ENCODE data around the gene ZNF837. TPM values are rescaled to one million over a fixed set of nuclear protein-coding genes. Genes with fewer than 3 reads are reported as not detected.

ZNF837 gene
- total RNA-seq, 1 donor from 2014 or later: 1.6 TPM

GRCh38 chr19:58353717-58354477 is 26.9 kb downstream of the ZNF837 start:
- DNase-seq (no peak), ATAC-seq (no peak)
- Histone ChIP-seq H3K27ac (no peak overlapping the region), H3K9me3 (no peaks in the 10 kb centered on the region), H3K36me3 (no peaks in the 10 kb centered on the region), H3K4me3 (no peak overlapping the region), H3K27me3 (peaks cover 13% of the 10 kb centered on the region), H3K4me1 (peaks cover 5% of the 10 kb centered on the region)
- intact Hi-C loops (cut with DNase I): no loop called here
- TF ChIP-seq CTCF (IDR thresholded peaks at IDR 0.05): no peak

- Histone ChIP-seq H3K36me3 (no peaks in the 10 kb centered on the region), H3K27ac (no peak within 1 kb of the TSS), H3K4me3 (no peak within 1 kb of the TSS), H3K9me3 (no peaks in the 10 kb centered on the region), H3K4me1 (peaks cover 5% of the 10 kb centered on the region), H3K27me3 (peaks cover 18% of the 10 kb centered on the region)
- DNase-seq: no peak
- no peak for ATAC-seq
- no peak for TF ChIP-seq CTCF (IDR thresholded peaks at IDR 0.05)
- intact Hi-C loops (cut with DNase I): no loop called here
These were observed 27.8 kb downstream of the ZNF837 start, which contains the start of gene A1BG for GRCh38 chr19:58352760-58353671. A1BG (minus strand) TSS chr19:58353492; CDS start chr19:58353437, 55 bp downstream.

DNA sequence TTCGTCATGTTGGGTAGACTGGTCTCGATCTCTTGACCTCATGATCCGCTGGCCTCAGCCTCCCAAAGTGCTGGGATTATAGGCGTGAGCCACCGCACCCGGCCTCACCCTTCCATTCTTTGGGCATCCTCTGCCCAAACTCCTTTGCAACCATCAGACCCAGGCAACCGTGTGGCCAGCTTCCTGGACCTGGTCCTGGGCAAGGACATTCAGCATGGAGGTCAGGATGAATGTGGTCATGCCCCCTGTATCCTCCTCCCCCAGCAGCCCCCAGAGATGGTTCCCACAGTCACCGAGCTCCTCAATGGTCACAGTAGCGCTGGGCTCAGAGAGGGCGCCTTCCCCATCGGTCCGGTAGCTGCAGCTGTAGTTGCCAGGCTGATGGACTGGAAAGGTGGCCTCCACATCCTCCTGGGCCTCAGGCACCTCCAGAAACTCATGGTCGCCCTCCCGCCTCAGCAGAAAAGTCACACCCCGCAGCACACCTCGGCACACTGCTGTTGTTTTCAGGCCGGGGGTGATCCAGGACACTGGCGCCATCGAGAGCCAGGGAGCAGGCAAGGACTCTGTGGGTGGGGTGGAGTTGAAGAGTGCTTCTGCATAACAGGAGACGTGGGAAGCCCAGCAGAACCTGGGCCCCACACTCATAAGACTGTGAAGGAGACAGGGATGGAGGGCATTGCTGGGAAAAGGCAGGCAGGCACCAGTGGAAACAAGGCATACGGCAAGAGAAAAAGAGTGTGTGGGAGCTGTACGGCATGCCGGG is 28.7 kb downstream of the ZNF837 start:
- H3K9me3 ChIP-seq: no peaks in the 10 kb centered on the region
- H3K27ac ChIP-seq: no peak overlapping the region
- H3K27me3 ChIP-seq: peaks cover 16% of the 10 kb centered on the region
- TF ChIP-seq CTCF (IDR thresholded peaks at IDR 0.05): no peak
- peaks cover 5% of the 10 kb centered on the region for H3K4me1 ChIP-seq
- DNase-seq (no peak), ATAC-seq (no peak)
- intact Hi-C loops (cut with DNase I): no loop called here
- H3K36me3 ChIP-seq: no peaks in the 10 kb centered on the region
- no peak overlapping the region for H3K4me3 ChIP-seq

- DNase-seq (no peak), ATAC-seq (no peak)
- Histone ChIP-seq H3K4me3 (no peak overlapping the region), H3K27ac (no peak overlapping the region), H3K4me1 (peaks cover 7% of the 10 kb centered on the region), H3K9me3 (no peaks in the 10 kb centered on the region), H3K36me3 (no peaks in the 10 kb centered on the region), H3K27me3 (peaks cover 14% of the 10 kb centered on the region)
- TF ChIP-seq CTCF (IDR thresholded peaks at IDR 0.05): no peak
- intact Hi-C loops (cut with DNase I): no loop called here
These were observed 29.3 kb downstream of the ZNF837 start for GRCh38 chr19:58351558-58351878.

GRCh38 chr19:58350871-58351557 is 29.8 kb downstream of the ZNF837 start:
- Histone ChIP-seq H3K36me3 (no peaks in the 10 kb centered on the region), H3K27me3 (peaks cover 14% of the 10 kb centered on the region), H3K4me3 (no peak overlapping the region), H3K27ac (no peak overlapping the region), H3K4me1 (peaks cover 7% of the 10 kb centered on the region), H3K9me3 (no peaks in the 10 kb centered on the region)
- DNase-seq: no peak
- no peak for TF ChIP-seq CTCF (IDR thresholded peaks at IDR 0.05)
- no peak for ATAC-seq
- intact Hi-C loops (cut with DNase I): no loop called here

Data from upper lobe of right lung (tissue), 1 donor.